Measurements from ENCODE around the gene NMT1.

The NMT1 gene

GRCh38 chr17:45103269-45103795 lies 42.2 kb downstream of the NMT1 start:
- POLR2A ChIA-PET, result interaction anchor here (1.4 kb wide), 1 partner anchor 9 kb away, joined by 3 read pairs; no protein-coding TSS in a partner anchor

DNA sequence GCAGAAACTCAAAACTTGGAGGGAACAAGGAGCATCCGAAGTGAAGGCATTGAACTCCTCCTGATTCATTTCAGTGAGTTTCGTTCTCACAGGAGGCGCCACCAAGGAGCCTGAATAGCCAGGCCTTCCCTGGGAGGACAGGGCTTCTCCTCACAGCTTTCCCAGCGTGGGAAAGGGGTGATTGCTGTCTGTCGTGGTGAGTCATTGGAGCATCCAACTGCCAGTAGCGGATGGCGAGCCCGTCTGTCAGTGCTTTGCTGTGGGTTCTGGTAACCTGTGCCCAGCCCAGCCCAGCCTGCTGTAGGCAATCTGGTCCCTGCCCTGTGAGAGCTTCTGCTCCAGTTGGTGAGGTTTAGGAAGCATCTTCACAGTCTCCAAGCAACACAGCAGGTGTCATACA lies 42.9 kb downstream of the NMT1 start:
- ChIA-PET CTCF (interaction anchor here (0.7 to 7.6 kb wide), 8 partner anchors 8 to 82 kb away, joined by 3 to 107 read pairs (median 10); partner anchors contain the start of genes ACBD4 and PLCD3), POLR2A (interaction anchor here (1.4 kb wide), 1 partner anchor 8 kb away, joined by 3 read pairs; no protein-coding TSS in a partner anchor)
- TF ChIP-seq, protein P1, sequence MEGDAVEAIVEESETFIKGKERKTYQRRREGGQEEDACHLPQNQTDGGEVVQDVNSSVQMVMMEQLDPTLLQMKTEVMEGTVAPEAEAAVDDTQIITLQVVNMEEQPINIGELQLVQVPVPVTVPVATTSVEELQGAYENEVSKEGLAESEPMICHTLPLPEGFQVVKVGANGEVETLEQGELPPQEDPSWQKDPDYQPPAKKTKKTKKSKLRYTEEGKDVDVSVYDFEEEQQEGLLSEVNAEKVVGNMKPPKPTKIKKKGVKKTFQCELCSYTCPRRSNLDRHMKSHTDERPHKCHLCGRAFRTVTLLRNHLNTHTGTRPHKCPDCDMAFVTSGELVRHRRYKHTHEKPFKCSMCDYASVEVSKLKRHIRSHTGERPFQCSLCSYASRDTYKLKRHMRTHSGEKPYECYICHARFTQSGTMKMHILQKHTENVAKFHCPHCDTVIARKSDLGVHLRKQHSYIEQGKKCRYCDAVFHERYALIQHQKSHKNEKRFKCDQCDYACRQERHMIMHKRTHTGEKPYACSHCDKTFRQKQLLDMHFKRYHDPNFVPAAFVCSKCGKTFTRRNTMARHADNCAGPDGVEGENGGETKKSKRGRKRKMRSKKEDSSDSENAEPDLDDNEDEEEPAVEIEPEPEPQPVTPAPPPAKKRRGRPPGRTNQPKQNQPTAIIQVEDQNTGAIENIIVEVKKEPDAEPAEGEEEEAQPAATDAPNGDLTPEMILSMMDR (IDR thresholded peaks at IDR 0.05; ENCODE audit: insufficient read depth, low read length, missing control alignments), result no peak
- H3K4me3 ChIP-seq (ENCODE audit: low read depth, low read length), result no peak overlapping the region
- no peak for DNase-seq (ENCODE audit: low read depth, low spot score)

More at GRCh38 chr17:45103269-45103795, 42.2 kb downstream of the NMT1 start:
- CTCF ChIA-PET, result interaction anchor here (1.0 to 7.6 kb wide), 7 partner anchors 7 to 81 kb away, joined by 3 to 107 read pairs (median 8); partner anchors contain the start of genes ACBD4 and PLCD3
- no peak overlapping the region for H3K4me3 ChIP-seq (ENCODE audit: low read depth, low read length)
- DNase-seq (ENCODE audit: low read depth, low spot score), result no peak
- TF ChIP-seq, protein P1 (IDR thresholded peaks at IDR 0.05; ENCODE audit: insufficient read depth, low read length, missing control alignments), result no peak

GRCh38 chr17:45104497-45104896 lies 43.4 kb downstream of the NMT1 start:
- no peak overlapping the region for H3K4me3 ChIP-seq (ENCODE audit: low read depth, low read length)
- TF ChIP-seq, protein P1 (IDR thresholded peaks at IDR 0.05; ENCODE audit: insufficient read depth, low read length, missing control alignments), result no peak
- POLR2A ChIA-PET, result interaction anchor here (1.4 kb wide), 1 partner anchor 8 kb away, joined by 3 read pairs; no protein-coding TSS in a partner anchor
- no peak for DNase-seq (ENCODE audit: low read depth, low spot score)
- CTCF ChIA-PET, result interaction anchor here (0.7 to 7.6 kb wide), 6 partner anchors 8 to 31 kb away, joined by 3 to 107 read pairs (median 12); partner anchors contain the start of genes ACBD4 and PLCD3

DNA sequence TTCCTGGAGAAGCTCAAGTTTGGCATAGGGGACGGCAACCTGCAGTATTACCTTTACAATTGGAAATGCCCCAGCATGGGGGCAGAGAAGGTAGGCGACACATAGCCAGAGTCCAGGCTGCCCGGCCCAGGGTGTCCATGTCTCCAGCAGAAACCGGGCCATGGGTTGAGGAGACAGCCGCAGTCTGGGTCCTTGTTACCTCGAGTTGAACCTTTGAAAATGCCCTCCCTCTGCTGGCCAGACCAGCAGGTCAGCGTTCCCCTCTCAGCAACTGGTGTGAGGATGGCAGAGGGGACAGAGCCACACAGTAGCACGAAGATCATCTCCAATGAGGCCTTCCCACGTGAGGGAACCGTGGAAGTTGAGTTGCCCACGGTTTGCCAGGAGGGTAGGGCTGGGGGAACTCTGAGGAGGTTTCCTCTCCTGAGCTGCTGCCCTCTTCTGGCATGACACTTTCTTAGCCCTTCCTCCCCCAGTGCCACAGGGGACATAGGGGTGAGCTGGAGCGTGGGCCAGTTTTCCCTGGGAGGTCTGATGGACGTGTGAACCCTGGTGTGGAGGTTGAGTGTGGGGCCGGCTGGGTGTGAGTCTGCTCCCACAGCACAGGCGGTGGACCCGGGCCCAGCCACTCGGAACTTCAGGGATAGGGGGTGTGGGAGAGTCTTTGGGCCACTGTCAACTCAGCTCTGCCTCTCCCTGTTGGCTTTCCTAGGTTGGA lies 43.9 kb downstream of the NMT1 start:
- TF ChIP-seq, protein P1 (IDR thresholded peaks at IDR 0.05; ENCODE audit: insufficient read depth, low read length, missing control alignments), result no peak
- no peak overlapping the region for H3K4me3 ChIP-seq (ENCODE audit: low read depth, low read length)
- DNase-seq (ENCODE audit: low read depth, low spot score), result no peak
- ChIA-PET POLR2A (no interaction called here), CTCF (interaction anchor here (1.2 to 7.6 kb wide), 8 partner anchors 9 to 226 kb away, joined by 3 to 107 read pairs (median 10); partner anchors contain the start of genes ACBD4 and PLCD3)

DNA sequence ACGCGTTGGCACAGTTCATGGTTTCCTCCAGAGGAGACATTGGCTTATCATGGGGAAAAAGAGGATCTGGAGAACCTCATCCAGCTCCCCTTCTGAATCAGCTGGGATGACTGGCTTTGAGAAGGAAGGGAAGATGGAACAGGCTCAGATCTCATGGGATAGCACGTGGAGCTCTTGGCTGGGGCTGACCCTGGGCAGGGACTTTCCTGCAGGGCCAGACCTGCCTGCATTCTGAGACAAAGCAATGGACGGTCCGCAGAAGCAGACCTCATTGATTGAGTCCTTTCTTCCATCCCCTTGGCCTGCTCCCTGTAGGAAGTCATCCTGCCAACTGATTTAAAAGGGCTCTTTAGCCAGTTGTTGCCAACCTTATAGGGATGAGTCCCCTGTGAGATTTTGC lies 45.0 kb downstream of the NMT1 start:
- CTCF ChIA-PET, result interaction anchor here (1.0 to 7.6 kb wide), 8 partner anchors 9 to 227 kb away, joined by 3 to 107 read pairs (median 8); partner anchors contain the start of genes ACBD4 and PLCD3
- H3K4me3 ChIP-seq (ENCODE audit: low read depth, low read length), result no peak overlapping the region
- TF ChIP-seq, protein P1 (IDR thresholded peaks at IDR 0.05; ENCODE audit: insufficient read depth, low read length, missing control alignments), result no peak
- POLR2A ChIA-PET, result no interaction called here
- DNase-seq (ENCODE audit: low read depth, low spot score), result no peak

DNA sequence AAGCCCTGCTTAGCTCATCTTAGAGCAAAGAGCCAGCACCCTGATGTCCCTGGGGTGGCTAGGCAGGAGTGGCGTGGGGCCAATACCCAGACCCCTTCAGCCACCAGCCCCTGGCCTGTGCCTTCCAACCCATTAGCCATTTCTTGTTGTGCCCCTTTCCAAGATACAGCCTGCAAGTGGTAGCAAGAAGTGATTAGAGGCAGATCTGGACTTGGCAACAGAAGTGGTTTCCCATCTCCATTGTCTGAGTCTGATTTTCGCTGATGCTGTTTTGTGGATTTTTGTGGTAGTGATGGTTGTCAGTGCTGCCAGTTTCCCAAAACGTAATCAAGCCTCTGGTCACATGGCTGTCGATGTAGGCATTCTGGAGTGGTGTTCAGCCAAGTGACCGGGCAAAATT lies 45.5 kb downstream of the NMT1 start:
- ChIA-PET POLR2A (interaction anchor here (2.5 kb wide), 1 partner anchor 8 kb away, joined by 7 read pairs; no protein-coding TSS in a partner anchor), CTCF (interaction anchor here (1.0 to 7.6 kb wide), 8 partner anchors 8 to 228 kb away, joined by 3 to 107 read pairs (median 6); partner anchors contain the start of genes ACBD4 and PLCD3)
- TF ChIP-seq, protein P1 (IDR thresholded peaks at IDR 0.05; ENCODE audit: insufficient read depth, low read length, missing control alignments), result no peak
- DNase-seq (ENCODE audit: low read depth, low spot score), result no peak
- no peak overlapping the region for H3K4me3 ChIP-seq (ENCODE audit: low read depth, low read length)
